Neutrophil (primary cell): ENCODE measurements around the gene SEMA6A.

Experiments used
- H3K27ac ChIP-seq: fragments of 200-600 bp; sonication (generic); 2 replicates; pipeline ENCODE4 v1.5.1; 2016; ENCODE audit warnings: mild to moderate bottlenecking, moderate library complexity
- H3K27me3 ChIP-seq: fragments of 200-600 bp; sonication (generic); 2 replicates; pipeline ENCODE4 v1.6.0; 2016; ENCODE audit warnings: mild to moderate bottlenecking
- H3K36me3 ChIP-seq: fragments of 200-600 bp; sonication (generic); 2 replicates; pipeline ENCODE4 v1.5.1; 2017
- H3K4me1 ChIP-seq, 2 experiments: fragments of 200-600 bp in 1 of 2; sonication (generic) in 1 of 2; 1 replicate in 1 of 2; 2 replicates in 1 of 2; pipeline versions ENCODE4 v1.5.1 to v1.6.1; 2013 to 2016; ENCODE audit warnings: low read depth in 1 of 2, low read length in 1 of 2, mild to moderate bottlenecking in 1 of 2, moderate library complexity in 1 of 2; ENCODE audit not compliant: control insufficient read depth in 1 of 2, insufficient read depth in 1 of 2
- H3K4me3 ChIP-seq, 2 experiments: fragments of 200-600 bp in 1 of 2; sonication (generic) in 1 of 2; 1 replicate in 1 of 2; 2 replicates in 1 of 2; pipeline ENCODE4 v1.5.1; 2013 to 2016; ENCODE audit warnings: low read depth in 1 of 2, low read length in 1 of 2, mild to moderate bottlenecking in 1 of 2, moderate library complexity in 1 of 2
- H3K9me3 ChIP-seq: fragments of 200-600 bp; sonication (generic); 2 replicates; pipeline ENCODE4 v1.5.1; 2016
- CTCF ChIP-seq: fragments of 200-600 bp; sonication (generic); IDR thresholded peaks from 2 replicates; pipeline ENCODE4 v1.5.1; 2016; ENCODE audit warnings: antibody characterized with exemption

Gene SEMA6A

GRCh38 chr5:116539222-116539621 is 35.4 kb downstream of the SEMA6A start:
- Histone ChIP-seq H3K27me3 (no peaks in the 10 kb centered on the region), H3K4me1 (no peaks in the 10 kb centered on the region)

GRCh38 chr5:116536316-116537083 is 38.1 kb downstream of the SEMA6A start:
- Histone ChIP-seq H3K9me3 (no peaks in the 10 kb centered on the region), H3K27me3 (no peaks in the 10 kb centered on the region), H3K36me3 (no peaks in the 10 kb centered on the region), H3K4me1 (no peaks in the 10 kb centered on the region), H3K27ac (no peak overlapping the region), H3K4me3 (no peak overlapping the region)
- TF ChIP-seq CTCF, result no peak

More at GRCh38 chr5:116539222-116539621, 35.4 kb downstream of the SEMA6A start:
- H3K9me3 ChIP-seq, result no peaks in the 10 kb centered on the region
- H3K27ac ChIP-seq, result no peak overlapping the region
- no peak overlapping the region for H3K4me3 ChIP-seq
- H3K36me3 ChIP-seq, result no peaks in the 10 kb centered on the region
- no peak for TF ChIP-seq CTCF

GRCh38 chr5:116534964-116535651 is 39.5 kb downstream of the SEMA6A start:
- Histone ChIP-seq H3K27ac (no peak overlapping the region), H3K36me3 (no peaks in the 10 kb centered on the region), H3K9me3 (no peaks in the 10 kb centered on the region), H3K4me1 (no peaks in the 10 kb centered on the region), H3K4me3 (no peak overlapping the region), H3K27me3 (no peaks in the 10 kb centered on the region)
- TF ChIP-seq CTCF, result no peak

GRCh38 chr5:116532762-116533525 is 41.7 kb downstream of the SEMA6A start:
- Histone ChIP-seq H3K4me3 (no peak overlapping the region), H3K36me3 (no peaks in the 10 kb centered on the region)
- TF ChIP-seq CTCF, result no peak

GRCh38 chr5:116531635-116532034 is 43.0 kb downstream of the SEMA6A start:
- no peaks in the 10 kb centered on the region for H3K27me3 ChIP-seq
- H3K9me3 ChIP-seq, result no peaks in the 10 kb centered on the region
- H3K4me1 ChIP-seq, result no peaks in the 10 kb centered on the region
- TF ChIP-seq CTCF, result no peak
- H3K4me3 ChIP-seq, result no peak overlapping the region
- H3K36me3 ChIP-seq, result no peaks in the 10 kb centered on the region
- no peak overlapping the region for H3K27ac ChIP-seq

More at GRCh38 chr5:116532762-116533525, 41.7 kb downstream of the SEMA6A start:
- Histone ChIP-seq H3K9me3 (no peaks in the 10 kb centered on the region), H3K27me3 (no peaks in the 10 kb centered on the region), H3K4me1 (no peaks in the 10 kb centered on the region), H3K27ac (no peak overlapping the region)
